Measurements from ENCODE around the gene GASK1A. TPM values are rescaled to one million over a fixed set of nuclear protein-coding genes. Genes with fewer than 3 reads are reported as not detected.

The GASK1A gene
- total and polyA plus RNA-seq, 11 donors, result 0.19 to 2.5 (median 0.51) TPM

DNA sequence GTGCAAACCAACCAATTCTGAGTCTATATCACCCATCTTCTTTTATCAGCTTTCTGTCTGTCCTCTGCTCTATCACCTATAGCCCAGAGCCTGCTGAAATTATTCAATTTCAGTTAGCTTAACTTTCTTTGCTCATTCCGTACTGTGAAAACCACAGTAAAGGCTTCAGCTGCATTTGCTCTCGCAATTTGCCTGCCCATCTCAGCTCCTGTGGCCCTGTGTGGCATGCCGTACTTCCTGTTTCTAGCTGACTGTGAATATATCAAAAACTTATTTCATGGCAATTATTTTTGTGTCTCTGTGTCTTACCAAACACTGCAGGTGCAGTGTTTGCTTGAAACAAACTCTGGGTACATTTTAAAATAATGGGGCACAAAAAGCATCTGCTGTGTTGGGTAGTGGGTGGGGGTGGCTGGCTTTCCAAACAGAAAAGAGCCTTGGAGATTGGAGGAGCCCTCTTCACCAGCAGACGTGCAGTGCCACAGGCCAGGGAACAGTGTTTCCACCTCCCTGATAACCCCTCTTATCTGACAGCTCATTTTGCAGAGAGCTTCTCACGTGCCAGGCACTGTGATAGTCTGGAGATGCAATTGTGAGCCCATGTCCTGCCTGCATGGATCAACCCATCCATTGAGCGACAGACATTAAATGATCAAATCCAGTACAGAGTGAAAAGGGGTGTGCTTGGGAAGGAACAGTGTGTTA, 45.2 kb downstream of the GASK1A start:
- H3K4me3 ChIP-seq, result no peak overlapping the region
- H3K27me3 ChIP-seq, result no peaks in the 10 kb centered on the region
- intact Hi-C loops (cut with DNase I), result no loop called here
- ATAC-seq (no peak), DNase-seq (no peak)
- no peaks in the 10 kb centered on the region for H3K36me3 ChIP-seq
- no peak for TF ChIP-seq POLR2A (IDR thresholded peaks at IDR 0.05)
- H3K27ac ChIP-seq, result peak overlapping the region in 1 of 12 donors; percentile 79
- peaks cover 0 to 33% (median 0%) of the 10 kb centered on the region in 12 donors for H3K4me1 ChIP-seq
- no peaks in the 10 kb centered on the region for H3K9me3 ChIP-seq
- WGBS, 4 donors, result 51 to 71% (median 66%) methylated on average over 5 to 6 of the region's 6 CpGs

DNA sequence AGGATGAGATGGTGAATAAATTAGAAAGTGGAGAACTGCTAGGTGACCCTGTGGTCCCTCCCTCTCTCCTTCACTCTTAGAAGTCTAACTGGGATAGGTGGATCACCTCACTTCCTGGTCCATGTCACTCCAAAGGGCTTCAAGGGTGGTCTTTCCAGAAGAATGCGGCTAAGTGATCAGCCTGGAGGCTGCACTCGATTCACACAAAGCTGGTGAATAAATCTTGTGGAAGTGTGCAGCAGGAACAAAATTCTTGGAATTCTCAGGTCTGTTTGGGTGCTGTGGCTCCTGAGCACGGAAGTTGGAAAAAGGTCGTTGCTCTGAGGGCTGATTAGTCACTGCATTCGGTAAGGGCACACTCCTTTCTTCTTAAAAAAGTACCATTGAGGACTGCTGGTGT, 46.3 kb downstream of the GASK1A start:
- Histone ChIP-seq H3K27me3 (no peaks in the 10 kb centered on the region), H3K27ac (no peak overlapping the region), H3K9me3 (no peaks in the 10 kb centered on the region), H3K4me1 (peaks cover 0 to 29% (median 0%) of the 10 kb centered on the region in 12 donors), H3K4me3 (no peak overlapping the region), H3K36me3 (no peaks in the 10 kb centered on the region)
- no peak for TF ChIP-seq POLR2A (IDR thresholded peaks at IDR 0.05)
- TF ChIP-seq, protein P1, sequence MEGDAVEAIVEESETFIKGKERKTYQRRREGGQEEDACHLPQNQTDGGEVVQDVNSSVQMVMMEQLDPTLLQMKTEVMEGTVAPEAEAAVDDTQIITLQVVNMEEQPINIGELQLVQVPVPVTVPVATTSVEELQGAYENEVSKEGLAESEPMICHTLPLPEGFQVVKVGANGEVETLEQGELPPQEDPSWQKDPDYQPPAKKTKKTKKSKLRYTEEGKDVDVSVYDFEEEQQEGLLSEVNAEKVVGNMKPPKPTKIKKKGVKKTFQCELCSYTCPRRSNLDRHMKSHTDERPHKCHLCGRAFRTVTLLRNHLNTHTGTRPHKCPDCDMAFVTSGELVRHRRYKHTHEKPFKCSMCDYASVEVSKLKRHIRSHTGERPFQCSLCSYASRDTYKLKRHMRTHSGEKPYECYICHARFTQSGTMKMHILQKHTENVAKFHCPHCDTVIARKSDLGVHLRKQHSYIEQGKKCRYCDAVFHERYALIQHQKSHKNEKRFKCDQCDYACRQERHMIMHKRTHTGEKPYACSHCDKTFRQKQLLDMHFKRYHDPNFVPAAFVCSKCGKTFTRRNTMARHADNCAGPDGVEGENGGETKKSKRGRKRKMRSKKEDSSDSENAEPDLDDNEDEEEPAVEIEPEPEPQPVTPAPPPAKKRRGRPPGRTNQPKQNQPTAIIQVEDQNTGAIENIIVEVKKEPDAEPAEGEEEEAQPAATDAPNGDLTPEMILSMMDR (IDR thresholded peaks at IDR 0.05), result no peak
- ATAC-seq (no peak), DNase-seq (no peak)
- intact Hi-C loops (cut with DNase I), result no loop called here
- WGBS, 4 donors, result 56 to 74% (median 60%) methylated on average over 5 of the region's 5 CpGs

DNA sequence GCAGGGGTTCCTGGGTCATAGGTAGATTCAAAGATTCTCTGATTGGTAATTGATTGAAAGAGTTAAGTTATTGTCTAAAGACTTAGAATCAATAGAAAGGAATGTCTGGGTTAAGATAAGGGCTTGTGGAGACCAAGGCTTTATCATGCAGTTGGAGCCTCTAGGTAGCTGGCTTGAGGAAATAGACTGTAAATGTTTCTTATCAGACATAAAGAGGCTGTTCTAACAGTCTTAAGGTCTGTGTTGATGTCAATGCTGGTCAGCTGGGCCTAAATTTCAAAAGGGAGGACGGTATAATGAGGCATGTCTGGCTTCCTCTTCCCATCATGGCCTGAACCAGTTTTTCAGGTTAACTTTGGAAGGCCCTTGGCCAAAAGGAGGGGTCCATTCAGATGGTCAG, 48.9 kb downstream of the GASK1A start:
- TF ChIP-seq, protein P1 (IDR thresholded peaks at IDR 0.05), result no peak
- TF ChIP-seq POLR2A (IDR thresholded peaks at IDR 0.05), result no peak
- ATAC-seq, result no peak
- no peak overlapping the region for H3K4me3 ChIP-seq
- peak in 1 of 5 donors; percentile 2 for DNase-seq
- H3K9me3 ChIP-seq, result no peaks in the 10 kb centered on the region
- no peak overlapping the region for H3K27ac ChIP-seq
- intact Hi-C loops (cut with DNase I), result no loop called here
- no peaks in the 10 kb centered on the region for H3K36me3 ChIP-seq
- H3K27me3 ChIP-seq, result no peaks in the 10 kb centered on the region
- 64 to 88% (median 66%) methylated on average over 1 of the region's 1 CpG for WGBS, 4 donors
- peaks cover 0 to 17% (median 0%) of the 10 kb centered on the region in 12 donors for H3K4me1 ChIP-seq

DNA sequence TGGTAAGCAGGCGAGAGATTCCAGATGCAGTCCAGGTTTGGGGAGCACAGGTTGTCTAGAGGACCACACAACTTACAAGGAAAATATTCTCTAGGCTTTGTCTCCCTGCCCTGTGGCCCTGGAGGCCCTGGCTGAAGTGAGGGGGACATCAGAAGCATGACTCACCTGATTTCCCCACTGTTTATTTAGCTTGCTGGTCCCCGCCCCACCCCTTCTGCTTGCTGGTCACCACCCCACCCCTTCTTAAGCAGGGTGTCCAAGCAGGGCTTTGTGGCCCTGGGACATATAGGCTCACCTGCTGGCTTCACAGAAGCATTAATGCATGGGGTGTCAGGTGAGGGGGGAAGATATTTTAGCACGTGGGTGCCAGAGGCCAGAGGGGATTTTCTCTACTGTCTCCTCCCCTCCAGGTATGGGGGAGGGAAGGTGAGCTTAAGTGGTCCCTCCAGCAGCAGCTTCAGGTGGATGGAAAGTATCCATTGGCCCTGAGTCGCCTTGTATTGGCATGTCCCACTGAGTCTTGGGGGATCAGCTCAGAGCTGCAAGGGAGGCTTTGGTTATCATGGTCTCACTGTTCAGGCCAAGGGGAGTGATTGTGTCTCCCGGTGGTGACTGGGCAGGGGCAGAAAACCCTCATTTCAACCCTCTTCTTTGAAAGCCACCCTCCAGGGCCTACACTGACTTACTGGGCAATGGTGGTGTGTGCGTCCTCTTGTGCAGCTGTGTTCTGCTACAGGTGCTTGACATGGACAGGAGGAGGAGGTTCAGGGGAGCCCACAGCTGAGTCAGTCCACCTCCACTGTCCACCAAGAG, 49.8 kb downstream of the GASK1A start:
- no peak overlapping the region for H3K4me3 ChIP-seq
- ATAC-seq (no peak), DNase-seq (peak in 1 of 5 donors; percentile 5)
- no peaks in the 10 kb centered on the region for H3K9me3 ChIP-seq
- no peaks in the 10 kb centered on the region for H3K27me3 ChIP-seq
- intact Hi-C loops (cut with DNase I), result no loop called here
- WGBS, 4 donors, result 90 to 94% (median 91%) methylated on average over 5 to 6 of the region's 6 CpGs
- no peak overlapping the region for H3K27ac ChIP-seq
- H3K4me1 ChIP-seq, result peaks cover 0 to 10% (median 0%) of the 10 kb centered on the region in 12 donors
- no peak for TF ChIP-seq POLR2A (IDR thresholded peaks at IDR 0.05)
- TF ChIP-seq, protein P1 (IDR thresholded peaks at IDR 0.05), result no peak
- no peaks in the 10 kb centered on the region for H3K36me3 ChIP-seq

All from heart left ventricle (tissue), 16 donors.